Vagina (tissue), 2 donors: ENCODE data around the gene LRMDA. TPM values are rescaled to one million over a fixed set of nuclear protein-coding genes. Genes with fewer than 3 reads are reported as not detected.

ENCODE experiments used
- DNase-seq, 2 donors: peaks; one replicate each; pipeline ENCODE4 v3.0.0-alpha.2; 2017; ENCODE audit errors: extremely low spot score in 2 of 2
- H3K27ac ChIP-seq: fragments of 200-600 bp; sonication (generic); one replicate; pipeline ENCODE4 v1.5.1; 2019
- H3K27me3 ChIP-seq: fragments of 200-600 bp; sonication (generic); one replicate; pipeline ENCODE4 v1.5.1; 2019
- H3K36me3 ChIP-seq, 2 donors: fragments of 200-600 bp; sonication (generic); one replicate each; pipeline ENCODE4 v1.5.1; 2017 to 2019
- H3K4me1 ChIP-seq: fragments of 200-600 bp; sonication (generic); one replicate; pipeline ENCODE4 v1.5.1; 2019
- H3K4me3 ChIP-seq, 2 donors: fragments of 200-600 bp; sonication (generic); 1 replicate in 1 of 2; 2 replicates in 1 of 2; pipeline ENCODE4 v1.5.1; 2016 to 2019
- H3K9me3 ChIP-seq: fragments of 200-600 bp; sonication (generic); one replicate; pipeline ENCODE4 v1.5.1; 2019
- POLR2A ChIP-seq, 2 donors: fragments of 450-650 bp; IDR thresholded peaks; one replicate each; pipeline ENCODE4 v1.6.1; 2017; ENCODE audit warnings: antibody characterized with exemption in 2 of 2, mild to moderate bottlenecking in 2 of 2, moderate library complexity in 2 of 2
- POLR2AphosphoS5 ChIP-seq, 2 donors: sonication (generic); formaldehyde crosslinking; IDR thresholded peaks; one replicate each; pipeline ENCODE4 v1.9.0; 2017; ENCODE audit warnings: antibody characterized with exemption in 2 of 2, mild to moderate bottlenecking in 2 of 2, low read depth in 1 of 2; ENCODE audit not compliant: insufficient read depth in 1 of 2
- intact Hi-C: fragments of 100-400 bp; cut with DNase I; formaldehyde crosslinking; loops from one replicate; pipeline ENCODE4 v1.15.1; 2023
- total RNA-seq: library from RNA; depleted of rRNA; stranded (reverse); fragments of >200 nt; gene quantifications from one replicate; pipeline ENCODE4 v1.2.3, GENCODE V29; 2016
- TF ChIP-seq, protein P1 (sequence below), 3 experiments: fragments of 450-650 bp in 2 of 3; fragments of 200-600 bp in 1 of 3; sonication (generic) in 1 of 3; IDR thresholded peaks; one replicate each; pipeline ENCODE4 v1.5.1; 2017 to 2019; ENCODE audit warnings: antibody characterized with exemption in 3 of 3, mild to moderate bottlenecking in 2 of 3, moderate library complexity in 2 of 3

LRMDA gene
- total RNA-seq, 1 donor from 2014 or later: 22.6 TPM

DNA sequence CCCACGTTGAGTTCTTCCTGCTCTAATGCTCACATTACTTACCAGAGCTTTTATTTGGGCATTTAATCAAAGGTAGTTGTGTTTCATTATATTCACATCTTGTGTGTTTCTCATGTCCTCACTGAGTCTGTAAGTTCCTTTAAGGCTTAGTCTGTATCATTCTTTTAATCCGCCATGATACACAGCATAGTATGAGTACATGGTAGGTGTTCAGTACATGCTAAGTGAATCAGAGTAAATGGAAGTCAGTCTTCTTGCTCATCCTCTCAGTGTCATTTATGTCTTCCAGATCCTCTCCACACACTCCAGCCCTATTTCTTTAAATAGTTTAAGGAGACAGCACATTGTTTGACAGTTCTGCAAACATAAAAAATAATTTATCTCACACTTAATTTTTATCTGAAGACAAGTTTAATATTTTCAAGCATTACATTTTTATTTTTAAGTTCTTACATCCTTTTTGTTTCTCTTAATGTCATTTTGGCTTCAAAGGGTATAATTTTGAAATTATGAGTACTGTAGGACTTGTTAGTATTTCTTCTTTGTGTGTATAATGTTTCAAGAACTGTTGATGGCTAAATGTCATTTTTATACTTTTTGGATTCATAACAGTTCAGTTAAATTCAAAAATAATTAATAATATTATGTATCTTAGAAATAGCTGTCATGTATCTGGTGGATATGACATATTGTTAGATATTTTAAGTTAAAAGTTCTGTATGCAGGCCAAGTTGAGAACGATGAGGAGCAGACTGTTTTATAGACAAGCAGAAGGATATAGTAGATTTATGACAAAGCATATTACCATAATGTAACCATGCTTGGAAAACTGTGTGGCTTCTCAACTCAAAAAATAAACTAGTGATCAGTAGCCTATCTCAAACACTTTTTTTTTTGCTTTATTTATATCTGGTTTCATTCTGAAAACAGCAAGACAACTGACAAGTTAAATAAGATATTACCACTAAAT is 342.7 kb downstream of the LRMDA start:
- TF ChIP-seq, protein P1, sequence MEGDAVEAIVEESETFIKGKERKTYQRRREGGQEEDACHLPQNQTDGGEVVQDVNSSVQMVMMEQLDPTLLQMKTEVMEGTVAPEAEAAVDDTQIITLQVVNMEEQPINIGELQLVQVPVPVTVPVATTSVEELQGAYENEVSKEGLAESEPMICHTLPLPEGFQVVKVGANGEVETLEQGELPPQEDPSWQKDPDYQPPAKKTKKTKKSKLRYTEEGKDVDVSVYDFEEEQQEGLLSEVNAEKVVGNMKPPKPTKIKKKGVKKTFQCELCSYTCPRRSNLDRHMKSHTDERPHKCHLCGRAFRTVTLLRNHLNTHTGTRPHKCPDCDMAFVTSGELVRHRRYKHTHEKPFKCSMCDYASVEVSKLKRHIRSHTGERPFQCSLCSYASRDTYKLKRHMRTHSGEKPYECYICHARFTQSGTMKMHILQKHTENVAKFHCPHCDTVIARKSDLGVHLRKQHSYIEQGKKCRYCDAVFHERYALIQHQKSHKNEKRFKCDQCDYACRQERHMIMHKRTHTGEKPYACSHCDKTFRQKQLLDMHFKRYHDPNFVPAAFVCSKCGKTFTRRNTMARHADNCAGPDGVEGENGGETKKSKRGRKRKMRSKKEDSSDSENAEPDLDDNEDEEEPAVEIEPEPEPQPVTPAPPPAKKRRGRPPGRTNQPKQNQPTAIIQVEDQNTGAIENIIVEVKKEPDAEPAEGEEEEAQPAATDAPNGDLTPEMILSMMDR (IDR thresholded peaks at IDR 0.05): no peak
- TF ChIP-seq POLR2A (IDR thresholded peaks at IDR 0.05) (no peak), POLR2AphosphoS5 (IDR thresholded peaks at IDR 0.05; ENCODE audit: insufficient read depth in 1 of 2, low read depth in 1 of 2) (no peak)
- peaks cover 40% of the 10 kb centered on the region for H3K4me1 ChIP-seq
- intact Hi-C loops: loop anchor here (5.0 to 10.0 kb wide), 2 partner anchors 198 to 369 kb away; partner anchors contain the start of gene ZNF503

DNA sequence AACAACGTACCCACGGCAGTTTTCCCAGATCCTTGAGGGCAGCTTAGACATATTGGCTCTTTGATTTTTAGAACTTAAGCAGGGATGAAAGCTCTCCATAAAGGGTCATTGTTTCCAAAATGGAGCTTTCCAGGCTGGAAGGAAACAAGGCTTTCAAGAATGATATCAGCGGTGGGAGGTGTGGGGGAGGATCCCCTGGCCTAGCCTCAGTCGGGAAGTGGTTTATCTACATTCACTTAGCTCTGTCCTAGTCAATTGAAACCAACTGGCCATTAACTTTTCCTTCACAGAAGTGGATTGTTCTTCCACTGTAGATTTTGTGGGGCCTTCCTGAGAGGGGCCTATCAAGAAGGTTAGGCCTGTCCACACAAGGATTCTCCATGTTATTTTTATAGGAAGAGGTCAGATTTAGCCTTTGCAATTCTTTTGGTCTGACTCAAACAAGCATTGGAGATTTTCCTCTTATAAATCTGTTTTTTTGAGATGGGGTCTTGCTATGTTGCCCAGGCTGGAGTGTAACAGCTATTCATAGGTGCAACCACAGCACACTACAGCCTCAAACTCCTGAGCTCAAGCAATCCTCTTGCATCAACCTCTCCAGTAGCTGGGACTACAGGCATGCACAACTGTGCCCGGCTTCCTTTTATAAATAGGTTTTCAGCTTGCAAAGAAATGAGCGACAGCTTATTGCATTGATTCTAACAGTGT is 343.5 kb downstream of the LRMDA start:
- no peak overlapping the region for H3K27ac ChIP-seq
- H3K4me1 ChIP-seq: peaks cover 47% of the 10 kb centered on the region
- no peaks in the 10 kb centered on the region for H3K36me3 ChIP-seq
- H3K9me3 ChIP-seq: no peaks in the 10 kb centered on the region
- no peak overlapping the region for H3K4me3 ChIP-seq
- DNase-seq: no peak
- no peak for TF ChIP-seq POLR2AphosphoS5 (IDR thresholded peaks at IDR 0.05; ENCODE audit: insufficient read depth in 1 of 2, low read depth in 1 of 2)
- no peak for TF ChIP-seq POLR2A (IDR thresholded peaks at IDR 0.05)
- TF ChIP-seq, protein P1 (IDR thresholded peaks at IDR 0.05): no peak
- intact Hi-C loops: loop anchor here (5.0 to 10.0 kb wide), 2 partner anchors 197 to 370 kb away; partner anchors contain the start of gene ZNF503
- H3K27me3 ChIP-seq: no peaks in the 10 kb centered on the region

More for the DNA sequence above, 342.7 kb downstream of the LRMDA start:
- H3K27ac ChIP-seq: peak overlapping the region; percentile 62
- H3K36me3 ChIP-seq: no peaks in the 10 kb centered on the region
- H3K27me3 ChIP-seq: no peaks in the 10 kb centered on the region
- no peak for DNase-seq
- no peaks in the 10 kb centered on the region for H3K9me3 ChIP-seq
- no peak overlapping the region for H3K4me3 ChIP-seq

GRCh38 chr10:75776738-75777504 is 345.5 kb downstream of the LRMDA start:
- intact Hi-C loops: loop anchor here (10.0 kb wide), 1 partner anchor 372 kb away; the partner anchor contains the start of gene ZNF503
- no peaks in the 10 kb centered on the region for H3K9me3 ChIP-seq
- H3K27ac ChIP-seq: no peak overlapping the region
- no peaks in the 10 kb centered on the region for H3K36me3 ChIP-seq
- no peaks in the 10 kb centered on the region for H3K27me3 ChIP-seq
- DNase-seq: no peak
- peaks cover 34% of the 10 kb centered on the region for H3K4me1 ChIP-seq
- no peak overlapping the region for H3K4me3 ChIP-seq
- TF ChIP-seq POLR2A (IDR thresholded peaks at IDR 0.05): no peak
- TF ChIP-seq, protein P1 (IDR thresholded peaks at IDR 0.05): no peak
- TF ChIP-seq POLR2AphosphoS5 (IDR thresholded peaks at IDR 0.05; ENCODE audit: insufficient read depth in 1 of 2, low read depth in 1 of 2): no peak

- H3K36me3 ChIP-seq: no peaks in the 10 kb centered on the region
- peak overlapping the region; percentile 1 for H3K27ac ChIP-seq
- no peaks in the 10 kb centered on the region for H3K9me3 ChIP-seq
- peaks cover 18% of the 10 kb centered on the region for H3K4me1 ChIP-seq
- intact Hi-C loops: loop anchor here (10.0 kb wide), 1 partner anchor 374 kb away; the partner anchor contains the start of gene ZNF503
- TF ChIP-seq POLR2A (IDR thresholded peaks at IDR 0.05) (no peak), POLR2AphosphoS5 (IDR thresholded peaks at IDR 0.05; ENCODE audit: insufficient read depth in 1 of 2, low read depth in 1 of 2) (no peak)
- TF ChIP-seq, protein P1 (IDR thresholded peaks at IDR 0.05): no peak
- no peaks in the 10 kb centered on the region for H3K27me3 ChIP-seq
- no peak for DNase-seq
- H3K4me3 ChIP-seq: no peak overlapping the region
Observed at GRCh38 chr10:75778665-75779064, 347.2 kb downstream of the LRMDA start.
